Stimulated activated CD8-positive, alpha-beta memory T cell treated with anti-CD3 and anti-CD28 coated beads, Interleukin-4, amount 100 ng/mL, for 24 hours (primary cell): ENCODE results near the gene CNNM1.

Source experiments
- DNase-seq: peaks from one replicate; pipeline ENCODE4 v3.0.0-alpha.2; 2020; ENCODE audit warnings: low read depth

The CNNM1 gene

DNA sequence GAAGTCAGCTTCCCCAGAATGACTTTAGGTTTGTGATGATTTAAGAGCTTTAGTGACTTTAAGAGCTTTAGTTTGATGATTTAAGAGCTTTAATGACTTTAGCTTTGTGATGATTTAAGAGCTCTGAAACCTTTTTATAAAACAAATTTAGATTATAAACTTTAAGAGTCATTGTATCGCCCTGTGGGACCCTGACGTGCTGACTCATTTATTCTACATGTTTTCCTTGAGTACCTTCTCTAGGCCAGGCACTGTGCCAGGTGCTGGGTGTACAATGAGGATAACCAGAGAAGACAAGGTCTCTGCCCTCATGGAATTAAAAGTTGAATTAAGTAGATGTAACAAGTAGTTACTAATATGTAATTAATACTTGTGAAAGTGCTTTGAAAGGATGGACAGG is 45.4 kb downstream of the CNNM1 start:
- no peak for DNase-seq

DNA sequence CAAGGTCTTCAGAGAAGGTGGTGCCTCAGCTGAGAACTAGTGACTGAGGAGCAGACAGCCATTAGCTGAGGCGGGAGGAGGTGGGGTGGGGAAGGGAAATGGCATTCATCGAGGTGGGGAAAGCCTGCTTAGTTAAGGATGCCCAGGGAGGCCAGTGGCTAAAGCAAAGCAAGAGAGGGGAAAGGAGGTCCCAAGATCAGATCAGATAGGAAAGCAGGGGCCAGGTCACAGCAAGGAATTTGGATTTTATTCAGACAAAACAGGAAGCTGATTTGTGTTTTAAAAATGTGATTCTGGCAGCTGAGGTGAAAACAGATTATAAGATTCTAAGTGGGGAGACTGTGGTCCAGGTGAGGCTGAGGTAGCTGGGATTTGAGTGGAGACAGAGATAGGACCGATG is 45.8 kb downstream of the CNNM1 start:
- no peak for DNase-seq

DNA sequence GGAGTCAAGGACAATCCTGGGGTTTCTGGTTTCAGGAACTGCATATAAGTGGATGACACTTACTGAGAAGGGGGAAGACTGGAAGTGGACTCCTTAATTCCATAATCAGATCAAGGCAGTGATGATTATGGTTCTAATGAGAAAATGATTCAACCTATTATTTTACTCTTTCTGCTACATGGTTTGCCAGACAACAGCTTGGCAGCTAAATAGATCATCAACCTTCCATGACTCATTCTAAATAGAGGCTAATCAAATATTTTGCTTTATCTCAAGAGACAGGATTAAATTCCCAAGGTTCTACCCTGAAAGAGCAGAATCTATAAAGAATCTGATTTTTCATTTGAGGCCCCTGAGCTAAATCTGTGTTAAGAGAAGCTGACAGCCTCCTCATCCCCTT is 46.3 kb downstream of the CNNM1 start:
- no peak for DNase-seq

DNA sequence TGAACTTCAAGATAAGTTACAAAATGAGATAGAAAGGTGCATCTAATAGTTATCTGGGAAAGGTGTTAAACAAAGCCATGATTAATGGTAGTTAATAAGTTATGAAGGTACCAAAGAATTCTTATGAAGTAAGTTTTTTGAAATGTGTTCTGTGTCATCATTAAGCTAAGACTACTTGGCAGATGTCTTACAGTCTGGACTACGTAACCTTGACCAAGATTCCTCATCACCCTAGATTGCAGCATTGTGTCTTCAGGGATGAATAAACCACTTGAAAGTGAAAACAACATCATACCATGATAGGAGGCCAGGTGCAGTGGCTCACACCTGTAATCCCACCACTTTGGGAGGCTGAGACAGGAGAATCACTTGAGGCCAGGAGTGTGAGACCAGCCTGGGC is 53.0 kb downstream of the CNNM1 start:
- no peak for DNase-seq

DNA sequence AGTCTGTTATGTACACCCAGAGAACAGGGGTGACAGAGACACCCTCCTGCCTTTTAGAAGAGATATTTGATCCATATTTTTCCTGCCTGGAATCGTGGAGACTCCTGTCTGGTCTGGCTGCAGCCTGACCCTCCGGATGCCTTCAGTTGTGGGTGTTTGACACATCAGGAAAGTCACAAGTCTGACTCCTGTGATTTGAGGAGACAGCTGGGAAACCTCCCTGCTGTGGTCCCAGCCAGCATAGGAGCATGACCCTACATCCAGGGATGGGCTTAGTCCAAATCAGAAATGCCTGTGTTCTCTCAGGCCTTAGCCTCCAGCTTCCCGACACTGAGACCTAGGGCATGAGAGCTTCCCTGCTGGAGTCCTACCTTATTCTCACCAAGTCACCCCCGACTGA is 57.9 kb downstream of the CNNM1 start:
- no peak for DNase-seq

DNA sequence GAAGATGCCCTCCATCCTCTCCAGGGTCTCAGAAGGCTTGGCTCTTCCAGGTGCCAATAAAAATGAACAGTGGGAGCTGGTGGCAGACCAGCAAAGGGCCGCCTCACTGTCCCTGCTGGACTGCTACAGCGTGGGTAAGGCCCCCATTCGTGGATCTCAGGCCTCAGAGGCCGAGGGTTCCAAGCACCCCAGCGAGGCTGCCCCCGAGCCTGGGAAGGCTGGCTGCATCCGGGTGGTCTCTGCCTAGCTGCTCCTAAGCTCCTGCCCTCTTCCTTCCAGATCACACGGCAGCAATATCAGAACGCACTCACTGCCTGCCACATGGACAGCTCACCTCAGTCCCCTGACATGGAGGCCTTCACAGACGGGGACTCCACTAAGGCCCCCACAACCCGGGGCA is 58.4 kb downstream of the CNNM1 start:
- DNase-seq, result no peak

DNA sequence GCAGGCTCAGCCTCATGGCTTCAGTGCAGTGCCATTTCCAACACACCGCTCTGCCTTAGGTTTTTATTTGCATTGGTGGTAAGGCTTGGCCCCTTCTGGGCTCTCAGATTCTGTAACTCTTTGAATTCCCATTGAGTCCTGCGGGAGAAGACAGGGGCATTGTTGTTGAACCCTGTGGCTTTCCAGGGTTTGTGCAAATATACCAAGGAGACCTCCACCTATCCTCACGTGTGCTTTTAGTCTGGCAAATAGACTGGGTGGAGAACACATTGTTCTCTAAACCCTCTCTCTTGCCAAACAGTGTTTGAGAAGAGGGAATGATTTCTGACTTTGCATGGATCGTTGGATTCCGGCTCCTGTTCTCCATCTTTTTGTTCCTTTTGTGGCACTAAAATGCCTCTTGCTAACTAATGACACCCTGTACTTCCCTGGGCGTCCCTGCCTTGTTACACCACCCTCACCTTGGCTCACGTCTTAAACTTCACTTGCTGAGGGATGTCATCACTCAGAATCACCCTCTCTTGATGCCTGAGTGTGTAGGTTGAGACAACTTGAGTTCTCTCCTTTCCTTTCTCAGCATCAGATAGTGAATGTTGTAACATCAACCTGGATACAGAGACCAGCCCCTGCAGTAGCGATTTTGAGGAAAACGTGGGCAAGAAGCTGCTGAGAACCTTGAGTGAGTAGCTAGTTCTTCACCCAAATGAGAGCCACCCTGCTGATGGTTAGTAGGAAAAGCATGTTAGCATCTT is 60.7 kb downstream of the CNNM1 start:
- no peak for DNase-seq

DNA sequence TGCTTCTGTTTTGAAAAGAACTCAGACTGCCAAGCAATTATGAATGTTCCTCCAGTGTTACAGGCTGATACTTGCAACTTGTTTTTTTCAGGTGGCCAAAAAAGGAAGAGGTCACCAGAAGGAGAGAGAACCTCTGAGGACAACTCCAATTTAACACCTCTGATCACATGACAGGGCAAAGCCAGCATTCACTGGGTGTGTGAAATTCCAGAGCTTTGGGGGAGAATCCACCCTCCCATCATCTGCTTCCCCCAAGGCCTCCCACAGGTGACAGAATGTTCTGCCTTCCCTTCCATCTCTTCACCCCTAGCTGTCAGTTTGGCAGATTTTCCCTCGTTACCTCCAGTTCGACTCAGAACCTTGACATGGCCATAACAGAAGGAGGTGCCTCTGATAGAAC is 62.2 kb downstream of the CNNM1 start:
- DNase-seq, result no peak

DNA sequence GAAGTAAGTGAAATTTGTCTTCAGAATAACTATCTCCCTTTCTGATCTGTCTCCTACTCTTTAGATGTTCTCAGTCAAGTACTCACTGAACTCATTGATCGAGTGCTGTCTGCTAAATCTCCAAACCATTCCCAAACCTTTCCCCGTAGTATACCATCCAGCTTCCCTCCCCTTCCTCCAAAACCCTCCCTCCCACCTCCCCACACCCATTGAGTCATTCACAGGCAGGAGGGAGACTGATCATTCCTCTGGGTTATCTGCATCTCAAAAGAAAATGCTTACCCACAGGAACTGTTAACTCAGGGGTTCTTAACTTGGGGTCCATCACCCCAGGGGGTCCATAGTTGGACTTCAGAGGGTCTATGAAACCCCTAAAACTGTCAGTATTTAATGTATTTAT is 63.9 kb downstream of the CNNM1 start:
- no peak for DNase-seq

DNA sequence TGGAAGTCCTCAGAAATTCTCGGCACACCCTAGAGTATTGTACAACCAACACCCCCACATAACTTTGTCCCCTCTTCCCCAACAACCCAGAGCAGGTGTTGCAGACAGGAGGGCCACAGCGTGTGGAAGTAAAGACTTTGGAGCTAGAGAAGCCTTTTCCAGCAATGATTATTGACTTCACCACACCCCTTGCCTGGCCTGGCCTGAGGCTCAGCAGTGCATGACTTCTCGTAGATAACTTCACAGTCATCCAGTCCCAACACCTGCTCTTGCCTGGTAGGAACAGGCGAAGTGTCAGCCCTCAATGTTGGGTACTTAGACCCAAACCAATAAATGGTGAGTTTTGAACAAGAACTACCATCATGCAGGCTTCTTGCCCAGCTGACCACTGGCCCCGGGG is 64.5 kb downstream of the CNNM1 start:
- DNase-seq, result no peak

DNA sequence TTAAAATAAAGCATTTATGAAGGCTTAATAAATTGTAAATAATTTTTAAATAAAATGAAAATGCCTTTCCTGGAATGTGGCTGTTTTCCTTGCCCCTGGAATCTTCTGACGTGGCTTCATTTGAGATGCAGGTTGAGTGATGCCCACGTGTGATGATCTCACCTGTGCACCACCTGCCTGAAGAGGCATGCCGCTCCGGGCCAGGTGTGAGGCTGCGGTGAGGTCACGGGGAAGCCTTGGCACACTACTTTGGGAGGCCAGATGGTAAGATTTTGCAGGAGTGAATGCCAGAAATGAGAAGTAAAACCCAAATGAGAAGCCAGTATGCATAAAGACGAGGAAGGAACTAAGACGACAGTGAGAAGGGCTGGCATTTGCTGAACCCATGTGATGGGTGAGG is 65.1 kb downstream of the CNNM1 start:
- DNase-seq, result no peak

DNA sequence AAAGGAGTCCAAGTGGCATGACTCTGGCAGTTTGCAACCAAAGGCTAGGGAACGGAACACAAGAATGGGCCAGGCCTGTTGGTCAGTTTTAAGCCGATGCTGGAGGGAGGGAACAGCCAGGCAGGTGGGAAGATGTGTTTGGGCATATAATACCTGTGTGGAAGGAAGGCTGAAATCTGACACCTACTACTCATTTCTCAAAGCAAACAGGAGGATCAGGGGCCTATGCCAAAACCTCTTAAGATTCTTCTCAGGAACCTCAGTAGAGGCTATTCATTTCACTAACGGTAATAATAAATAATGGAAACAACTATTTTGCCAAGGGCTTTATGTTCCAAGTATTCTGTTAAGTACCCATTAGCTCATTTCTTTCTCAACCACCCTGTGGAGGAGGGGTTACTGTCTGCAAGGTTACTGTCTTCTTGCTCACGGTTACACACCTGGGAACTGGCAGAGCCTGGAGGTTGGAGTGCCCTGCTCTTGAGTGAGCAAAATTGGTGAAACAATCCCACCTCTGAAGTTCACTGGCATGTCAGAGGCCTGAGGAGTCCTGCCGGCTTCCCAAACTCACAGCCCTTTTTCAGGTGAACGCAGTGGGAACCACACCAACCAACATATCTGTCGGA is 65.7 kb downstream of the CNNM1 start:
- DNase-seq, result no peak

DNA sequence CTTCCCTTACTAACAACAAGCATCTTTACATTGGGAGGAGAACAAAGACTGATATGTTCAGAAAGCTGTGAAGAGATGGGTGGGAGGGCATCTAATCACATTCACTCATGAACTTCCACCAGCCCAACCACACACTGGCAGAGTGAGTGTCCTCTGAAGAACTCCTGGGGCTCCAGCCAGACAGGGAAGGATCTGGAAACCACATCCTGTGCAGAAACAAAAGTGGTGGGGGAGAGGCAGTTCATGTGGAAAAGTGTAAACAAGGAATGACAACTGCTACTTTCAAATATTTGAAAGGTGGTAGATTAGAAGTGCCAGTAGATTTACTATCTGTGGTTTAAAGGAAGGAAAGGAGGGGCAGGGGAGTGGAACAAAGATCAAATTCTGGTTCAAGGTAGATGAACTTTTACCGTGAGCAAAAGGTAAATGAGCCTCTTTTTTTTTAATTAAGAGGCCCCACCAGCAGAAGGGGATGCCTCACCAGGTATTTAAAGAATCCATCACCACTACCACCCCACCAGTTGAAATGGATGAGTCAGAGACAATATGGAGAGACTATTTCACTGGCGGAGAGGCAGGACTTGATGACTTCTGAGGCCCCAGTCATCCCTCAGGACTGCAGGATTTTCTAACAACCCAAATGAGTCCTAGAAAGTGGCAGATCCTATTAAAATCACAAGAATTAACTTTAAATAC is 66.7 kb downstream of the CNNM1 start:
- no peak for DNase-seq

DNA sequence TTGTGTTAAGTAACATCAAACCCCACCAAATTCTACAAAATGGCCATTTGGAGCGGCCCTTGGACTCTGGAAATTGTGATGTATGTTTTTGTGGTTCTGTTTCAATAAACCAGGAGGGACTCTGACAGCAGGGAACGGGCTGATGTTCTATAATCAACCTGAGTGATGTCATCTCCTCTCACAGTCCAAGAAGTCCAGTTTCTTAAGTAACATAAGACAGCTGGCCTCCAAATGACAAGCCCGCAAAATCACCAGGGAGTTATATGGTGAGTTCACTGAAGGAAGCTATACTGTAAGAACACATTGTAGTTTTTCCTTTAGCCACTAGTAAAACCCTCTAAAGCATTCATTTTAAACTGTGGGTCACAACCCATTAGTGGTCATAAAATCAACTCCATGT is 67.3 kb downstream of the CNNM1 start:
- DNase-seq, result no peak

DNA sequence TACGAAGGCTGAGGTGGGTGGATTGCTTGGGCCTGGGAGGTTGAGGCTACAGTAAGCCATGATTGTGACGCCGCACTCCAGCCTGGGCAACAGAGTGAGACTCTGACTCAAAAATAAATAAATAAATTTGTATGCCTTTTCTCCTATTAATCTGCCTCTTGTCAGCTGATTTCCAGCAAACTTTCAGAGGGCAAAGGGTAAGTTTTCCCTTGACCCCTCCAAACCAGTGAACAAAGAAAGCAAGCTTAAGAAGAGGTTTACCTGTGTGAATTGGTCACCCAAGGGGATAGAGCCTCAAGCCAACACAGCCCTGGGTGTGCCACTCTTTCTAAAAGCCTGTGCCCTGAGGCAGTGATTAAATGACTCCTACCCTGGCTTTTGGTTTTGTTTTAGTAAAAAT is 70.5 kb downstream of the CNNM1 start:
- DNase-seq, result no peak

DNA sequence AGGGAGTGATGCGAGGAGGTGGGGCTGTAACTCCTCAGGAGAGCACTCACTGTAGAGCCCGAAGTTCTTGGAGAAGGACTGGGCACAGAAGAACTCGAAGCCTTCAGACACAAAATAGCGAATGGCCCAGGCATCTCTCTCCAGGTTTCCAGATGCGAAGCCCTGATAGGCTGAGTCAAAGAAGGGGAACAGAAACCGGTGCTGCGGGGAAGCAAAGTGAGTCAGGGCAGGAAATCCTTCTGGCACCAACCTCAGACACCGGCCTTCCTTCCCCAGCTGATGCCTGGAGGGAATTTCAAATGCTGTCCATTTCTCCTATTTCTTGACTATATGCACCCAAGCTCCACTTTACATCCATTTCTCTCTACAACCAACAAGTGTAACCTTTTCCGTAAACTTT is 74.5 kb downstream of the CNNM1 start:
- no peak for DNase-seq

DNA sequence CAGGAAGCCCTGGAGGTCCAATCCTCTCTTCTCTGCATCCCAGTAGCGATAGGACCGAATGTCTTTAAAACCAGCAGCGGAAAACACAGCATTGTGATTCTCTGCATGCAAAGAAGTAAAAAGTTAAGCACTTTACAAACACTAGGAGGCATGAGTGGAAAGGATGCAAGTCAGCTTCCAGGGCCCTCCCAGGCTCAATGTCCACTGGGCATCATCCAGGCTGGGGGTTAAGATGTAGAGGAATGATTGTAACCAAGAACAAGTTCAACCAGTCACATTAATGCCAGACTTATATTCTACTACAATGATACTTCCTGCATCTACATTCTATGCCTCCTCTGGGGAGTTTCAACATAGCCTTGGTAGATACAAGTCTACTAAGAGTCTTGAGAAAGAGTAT is 77.0 kb downstream of the CNNM1 start:
- DNase-seq, result no peak

DNA sequence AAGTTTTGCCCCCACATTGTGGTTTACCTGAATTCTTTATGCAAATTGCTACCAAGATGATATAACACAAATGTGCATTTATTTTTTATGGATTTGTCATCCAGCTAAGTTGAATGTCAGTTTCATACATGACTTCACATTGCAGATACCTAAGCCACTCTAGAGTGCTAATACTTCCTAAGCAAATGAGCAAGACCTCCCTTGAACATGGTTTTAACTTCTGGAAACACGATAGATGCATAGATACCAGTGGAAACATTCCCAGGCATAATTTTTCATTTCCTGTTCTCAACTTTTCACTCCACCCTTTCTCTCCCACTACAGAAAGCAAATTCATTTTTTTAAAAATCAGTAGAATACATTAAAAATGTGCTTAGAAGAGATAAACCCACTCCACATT is 81.0 kb downstream of the CNNM1 start:
- DNase-seq, result no peak

DNA sequence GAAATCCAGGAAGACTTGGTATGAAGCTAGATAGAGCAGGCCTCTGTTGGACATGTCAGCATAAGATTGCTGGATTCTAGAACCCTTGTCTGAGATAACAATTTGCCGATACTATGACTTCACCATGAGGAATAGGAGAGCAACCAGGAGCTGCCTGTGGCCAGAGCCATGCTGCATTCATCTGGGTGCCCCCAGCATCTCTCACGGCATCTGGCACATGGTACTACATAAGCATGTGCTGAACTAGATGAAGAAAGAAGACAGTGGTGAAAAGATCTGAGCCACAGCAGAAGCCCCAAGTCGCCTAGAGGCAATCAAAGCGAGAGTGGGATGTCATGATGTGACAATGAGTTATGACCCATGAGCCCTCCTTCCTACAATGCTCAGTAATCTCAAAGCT is 81.7 kb downstream of the CNNM1 start:
- no peak for DNase-seq

DNA sequence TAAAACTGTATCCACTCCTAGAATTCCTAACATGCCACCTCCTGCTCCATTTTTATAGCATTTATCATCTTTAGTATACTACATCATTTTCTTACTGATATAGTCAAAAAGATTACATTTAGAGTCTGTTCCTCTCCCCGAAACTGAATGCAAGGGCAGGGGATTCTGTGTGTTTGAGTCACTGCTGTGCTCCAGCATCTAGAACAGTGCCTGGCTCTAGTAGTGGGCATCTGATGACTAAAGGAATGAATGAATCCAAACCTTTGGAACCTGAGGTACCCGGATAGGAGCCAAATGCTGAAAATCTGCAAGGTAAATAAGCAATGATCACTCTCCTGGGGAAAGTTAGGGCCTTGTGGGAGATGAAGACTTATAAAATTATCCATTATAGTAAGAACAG is 82.4 kb downstream of the CNNM1 start:
- no peak for DNase-seq

DNA sequence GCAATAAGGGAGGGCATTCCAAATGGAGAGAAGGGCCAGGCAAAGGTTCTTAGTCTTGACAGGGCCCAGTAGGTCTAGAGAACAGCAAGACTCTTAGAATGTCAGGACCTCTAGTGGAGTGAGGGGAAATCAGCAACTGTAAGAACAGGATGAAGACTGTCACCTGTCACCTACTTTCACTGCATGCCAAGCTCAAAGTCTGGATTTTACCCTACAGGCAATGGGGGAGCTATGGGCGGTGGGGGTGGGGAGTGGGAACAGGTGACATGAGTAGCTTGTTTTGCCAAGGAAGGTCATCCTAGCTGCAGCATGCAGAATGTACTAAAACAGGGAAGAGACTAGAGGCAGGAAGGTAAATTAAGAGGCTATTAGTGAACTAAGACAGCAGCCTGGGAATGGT is 82.9 kb downstream of the CNNM1 start:
- no peak for DNase-seq

DNA sequence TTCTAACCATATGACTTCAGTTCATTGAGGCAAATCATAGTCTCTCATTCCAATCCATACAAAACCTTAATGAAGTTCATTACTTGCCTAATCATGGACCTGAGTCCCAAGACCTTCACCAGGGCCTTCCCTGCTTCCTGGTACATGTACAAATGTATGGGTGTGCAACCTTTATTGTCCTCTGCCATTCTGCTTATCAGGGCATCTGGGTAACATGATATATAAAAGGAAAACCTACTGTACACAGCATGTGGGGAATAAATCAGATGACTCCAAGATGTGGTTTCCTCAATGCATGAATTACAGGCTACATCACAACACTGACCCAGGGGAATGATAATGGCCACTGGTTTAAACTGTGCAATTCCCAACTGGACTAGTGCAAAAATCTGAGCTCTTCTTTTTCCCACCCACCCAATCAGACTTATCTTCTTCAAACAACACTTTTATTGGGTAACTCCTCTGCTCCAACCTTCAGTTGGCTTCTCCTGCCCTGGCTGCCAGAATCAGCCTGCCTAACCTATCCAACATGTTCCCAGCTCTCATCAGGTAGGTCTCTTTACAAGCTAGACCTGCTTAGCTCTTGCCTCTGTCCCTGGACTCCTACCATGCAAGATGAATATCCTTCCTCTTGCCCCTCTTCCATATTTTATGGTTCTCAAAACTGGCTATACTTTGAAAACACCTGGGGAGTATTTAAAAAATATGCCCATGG is 89.9 kb downstream of the CNNM1 start:
- no peak for DNase-seq

DNA sequence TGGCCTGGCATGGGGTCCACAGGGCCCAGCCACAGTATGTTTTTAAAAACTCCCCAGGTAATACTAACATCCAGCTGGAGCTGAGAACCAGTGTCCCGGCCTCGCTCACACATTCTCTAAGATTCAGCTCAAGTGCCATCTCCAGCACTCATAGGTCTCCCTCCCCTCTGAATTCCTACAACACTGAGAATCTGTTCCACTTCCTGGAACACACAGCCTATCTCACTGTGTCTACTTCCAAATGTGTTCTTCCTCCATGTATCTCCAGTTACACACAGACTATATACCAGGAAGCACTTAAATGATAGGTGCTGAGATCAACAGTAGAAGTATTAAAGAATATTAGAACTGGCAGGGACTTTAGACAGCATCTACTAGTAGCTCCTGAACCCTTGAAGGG is 90.5 kb downstream of the CNNM1 start:
- no peak for DNase-seq
